GM19395 (cell line): ENCODE measurements around the gene BORCS5.
A peak's percentile ranks its signal among the peaks of the same experiment; 100 is the strongest.
"Not testable (repeated sequence)": the region's sequence is repeated elsewhere in the genome, so short reads cannot be mapped to it uniquely, and the experiment has no call there.

Experiments
- ATAC-seq: cut with Tn5 transposase; IDR thresholded peaks from one replicate; pipeline ENCODE4 v1.9.1; 2021; ENCODE audit warnings: mild to moderate bottlenecking, moderate library complexity; ENCODE audit not compliant: unreplicated experiment

Gene BORCS5

DNA sequence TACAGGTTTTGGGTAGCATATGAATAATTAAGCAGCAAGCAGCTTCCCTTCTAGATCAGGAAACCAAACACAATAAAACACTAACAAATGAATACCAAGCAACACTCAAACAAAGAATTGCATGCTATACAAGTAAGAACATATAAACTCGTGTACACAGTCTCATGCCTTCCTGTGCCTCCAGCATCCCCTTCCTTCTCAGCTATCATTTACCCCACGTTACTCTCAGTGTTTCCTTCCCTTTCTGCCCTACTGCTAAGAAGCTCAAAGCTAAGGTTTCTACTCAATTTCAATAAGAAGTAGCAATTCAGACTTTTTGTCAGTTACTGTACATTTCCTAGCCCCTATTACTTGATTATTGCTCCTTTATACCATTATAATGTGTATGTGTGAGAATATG lies 124.8 kb downstream of the BORCS5 start:
- no peak for ATAC-seq

DNA sequence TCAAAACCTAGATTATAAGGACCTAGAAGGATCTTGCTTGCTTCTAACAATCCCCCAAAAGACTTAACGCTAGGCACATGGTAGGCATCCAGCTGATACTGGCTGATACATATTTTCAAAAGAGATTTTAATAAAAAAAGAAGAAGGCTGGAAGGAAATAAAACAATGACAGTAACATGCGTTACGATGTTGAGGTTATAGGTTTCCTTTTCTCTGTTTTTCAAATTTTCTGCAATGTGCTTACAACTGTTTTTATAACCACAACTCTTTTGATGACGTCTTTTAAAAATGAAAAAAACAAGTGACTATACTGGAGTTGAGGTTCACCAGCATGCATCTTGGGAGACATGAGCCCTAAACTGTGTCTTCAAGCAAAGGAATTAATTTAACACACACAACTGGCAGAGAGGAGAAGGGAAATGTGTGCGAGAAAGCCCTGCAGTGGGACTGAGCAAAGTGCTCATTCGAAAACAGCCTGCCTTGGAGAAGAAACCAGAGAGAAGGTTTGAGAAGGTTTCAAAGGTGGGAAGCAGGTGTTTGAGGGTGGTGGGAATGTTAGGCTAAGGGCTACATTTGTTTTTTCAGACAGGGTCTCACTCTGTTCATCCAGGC lies 125.4 kb downstream of the BORCS5 start:
- no peak for ATAC-seq

DNA sequence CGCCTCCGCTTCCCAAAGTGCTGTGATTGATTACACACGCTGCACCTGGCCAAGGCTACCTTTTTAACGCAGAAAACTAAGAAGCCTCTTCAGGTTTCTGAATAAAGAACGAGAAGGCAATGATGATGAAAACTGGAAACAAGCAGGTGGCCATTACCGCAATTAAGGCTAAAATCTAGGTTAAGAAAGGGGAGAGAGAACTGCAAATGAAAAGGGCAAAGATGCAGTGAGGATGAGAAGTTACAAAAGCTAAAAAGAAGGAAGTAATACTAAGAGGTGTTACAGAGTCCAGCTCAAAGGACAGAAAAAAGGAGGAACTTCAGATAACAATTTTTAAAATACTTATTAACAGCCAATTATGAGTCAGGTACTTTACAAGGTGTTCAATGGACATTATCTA lies 126.1 kb downstream of the BORCS5 start:
- ATAC-seq: peak; percentile 69

DNA sequence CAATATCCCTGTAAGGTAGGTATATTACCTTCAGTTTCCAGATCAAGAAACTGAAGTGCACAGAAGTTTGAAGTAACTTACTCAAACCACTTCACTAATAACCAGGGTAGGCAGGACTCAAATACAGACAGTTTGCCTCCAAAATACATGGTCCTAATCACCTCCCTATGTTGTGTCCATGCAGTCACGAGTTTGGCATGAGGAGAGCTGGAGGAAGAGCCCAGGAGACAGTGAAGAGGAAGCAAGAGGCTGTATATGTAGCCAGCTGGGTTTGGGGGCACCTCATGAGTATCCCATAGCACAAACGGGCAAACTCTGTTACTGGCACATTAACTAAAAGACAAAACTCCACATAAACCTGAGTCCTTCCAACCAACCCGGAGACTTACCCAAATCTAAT lies 126.6 kb downstream of the BORCS5 start:
- peak; percentile 9 for ATAC-seq

DNA sequence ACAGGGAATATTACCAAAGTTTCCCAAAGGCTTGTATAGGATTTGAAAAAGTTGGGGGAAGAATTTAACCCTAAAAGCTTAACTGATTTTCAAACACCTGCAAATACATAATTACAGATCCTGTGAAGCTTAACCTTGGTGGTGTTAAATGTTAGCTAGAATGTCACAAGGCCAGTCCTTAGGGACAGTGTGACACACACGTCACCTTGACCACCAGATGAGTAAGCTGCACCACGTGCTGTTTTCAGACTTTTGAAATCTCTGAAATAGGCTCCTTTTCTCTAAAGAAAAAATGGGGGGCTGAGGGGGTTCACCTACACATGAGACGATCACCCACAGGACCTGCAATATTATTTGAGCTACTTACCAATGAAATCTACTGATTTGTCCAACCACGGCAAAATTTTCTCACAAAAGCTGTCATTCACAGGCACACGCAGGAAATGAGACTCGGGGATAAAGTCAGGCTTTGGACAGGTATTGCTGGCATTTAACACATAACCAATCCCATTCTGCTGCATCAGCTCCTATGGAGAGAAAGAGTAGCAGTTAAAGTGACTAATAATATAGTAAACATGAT lies 129.9 kb downstream of the BORCS5 start:
- peak; percentile 60 for ATAC-seq

DNA sequence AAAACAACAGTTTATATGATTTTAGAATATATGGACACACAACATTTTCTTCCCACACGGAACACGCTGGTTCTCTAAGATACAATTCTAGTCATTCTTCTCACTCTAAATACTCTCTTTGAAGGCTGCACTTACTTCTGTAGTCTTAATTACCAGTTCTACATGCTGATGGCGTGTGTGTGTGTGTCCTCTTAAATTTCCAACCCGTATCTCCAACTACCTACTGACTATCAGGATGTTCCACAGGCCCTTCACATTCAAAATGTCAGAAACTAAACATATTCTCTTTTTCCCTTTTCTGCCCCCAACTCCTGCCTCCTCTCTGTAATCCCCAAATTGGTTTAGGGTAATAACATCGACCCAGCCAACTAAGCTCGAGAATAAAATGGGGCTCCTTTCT lies 130.6 kb downstream of the BORCS5 start:
- ATAC-seq: no peak

- no peak for ATAC-seq
These were observed 131.4 kb downstream of the BORCS5 start for GRCh38 chr12:12488296-12488695.

DNA sequence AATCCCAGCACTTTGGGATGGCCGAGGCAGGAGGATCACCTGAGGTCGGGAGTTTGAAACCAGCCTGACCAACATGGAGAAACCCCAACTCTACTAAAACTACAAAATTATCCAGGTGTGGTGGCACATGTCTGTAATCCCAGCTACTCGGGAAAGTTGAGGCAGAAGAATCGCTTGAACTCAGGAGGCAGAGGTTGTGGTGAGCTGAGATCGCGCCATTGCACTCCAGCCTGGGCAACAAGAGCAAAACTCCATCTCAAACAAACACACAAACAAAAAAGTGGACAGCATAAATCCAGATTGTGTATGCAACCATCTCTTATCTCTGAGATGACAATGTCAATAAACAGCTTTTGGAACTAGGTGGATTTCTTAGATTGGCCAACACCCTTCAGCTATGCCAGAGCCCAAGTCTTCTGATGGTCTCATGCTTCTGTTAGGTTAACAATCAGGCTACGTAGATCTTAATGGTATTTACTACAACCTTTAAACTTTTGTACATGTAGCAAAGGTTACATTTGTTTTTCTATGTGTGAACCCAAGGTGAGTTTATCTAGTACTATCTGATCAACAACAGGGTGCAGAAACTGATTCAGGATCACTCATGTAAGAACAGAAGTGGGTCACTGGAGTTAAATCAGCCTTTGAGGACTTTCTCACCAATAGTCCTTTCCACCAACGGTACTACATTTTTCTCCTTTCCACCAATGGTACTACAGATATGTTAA lies 132.1 kb downstream of the BORCS5 start:
- no peak for ATAC-seq

- no peak for ATAC-seq
These were observed 134.7 kb downstream of the BORCS5 start for GRCh38 chr12:12491606-12492005.

DNA sequence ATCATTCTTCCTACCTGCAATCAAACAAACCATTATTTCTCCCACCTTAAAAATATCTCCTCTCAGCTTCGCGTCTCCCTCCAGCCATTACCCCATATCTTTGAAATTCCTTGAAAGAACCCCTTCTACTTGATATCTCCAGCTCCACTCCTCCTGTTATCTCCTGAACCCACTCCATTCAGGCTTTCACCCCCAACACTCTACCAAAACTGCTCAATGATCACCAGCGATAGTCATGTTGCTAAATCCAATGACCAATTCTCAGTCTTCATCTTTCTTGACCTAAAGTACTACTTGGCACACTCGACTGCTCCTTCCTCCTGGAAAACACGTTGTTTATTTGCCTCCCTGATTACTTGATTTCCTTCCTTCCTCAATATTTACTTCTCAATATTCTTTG lies 135.7 kb downstream of the BORCS5 start:
- ATAC-seq: no peak

DNA sequence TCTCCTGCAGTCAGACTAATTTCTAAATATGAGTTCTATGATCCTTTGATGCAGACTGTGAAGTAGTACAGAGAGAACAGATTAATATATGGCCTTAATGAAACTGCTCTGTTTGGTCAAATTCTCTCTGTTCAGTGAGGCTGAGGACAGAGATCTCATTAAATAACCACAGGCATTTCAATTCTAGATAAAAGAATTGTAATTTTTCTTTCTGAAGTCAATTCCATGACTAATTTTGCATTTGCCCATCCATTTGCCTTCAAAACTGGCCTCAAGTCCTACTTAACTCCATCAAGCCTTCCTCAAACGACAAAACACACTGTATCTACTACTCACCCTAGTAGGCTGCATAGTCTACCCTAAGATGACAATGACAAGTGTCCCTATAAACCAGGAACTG lies 138.7 kb downstream of the BORCS5 start:
- ATAC-seq: no peak

GRCh38 chr12:12498210-12498609 lies 141.3 kb downstream of the BORCS5 start:
- ATAC-seq: no peak

DNA sequence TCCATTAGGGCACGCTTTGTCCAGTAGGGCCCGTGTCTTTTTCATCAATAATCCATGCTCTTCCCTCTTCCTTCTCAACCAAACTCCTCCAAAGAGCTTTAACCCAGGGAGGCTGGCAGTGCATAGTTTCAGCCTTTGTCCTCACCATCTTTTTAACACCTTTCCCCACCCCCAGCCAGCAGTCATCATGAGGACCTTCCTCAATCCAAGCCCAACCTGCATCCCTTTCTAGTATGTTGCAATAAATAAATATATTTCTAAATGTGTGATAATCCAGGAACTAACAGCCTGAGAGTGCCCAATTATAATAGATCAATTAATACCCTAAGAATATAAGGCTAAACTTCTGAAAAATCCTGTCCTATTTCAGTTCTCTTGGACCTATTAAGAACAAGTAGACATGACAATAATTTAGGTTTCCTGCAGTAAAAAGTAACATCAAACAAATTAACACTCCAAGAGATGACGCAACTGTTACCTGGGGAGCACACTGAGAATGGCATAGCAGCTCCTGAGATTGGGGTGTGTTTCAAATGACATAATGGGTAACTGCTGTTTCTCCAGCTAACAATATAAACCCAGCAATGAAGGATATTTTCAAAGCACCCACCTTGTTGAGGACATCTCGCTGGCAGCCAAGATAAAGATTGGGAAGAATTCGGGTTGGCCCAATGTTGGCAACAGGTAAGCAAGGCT lies 143.2 kb downstream of the BORCS5 start:
- no peak for ATAC-seq

- ATAC-seq: no peak
These were observed 144.2 kb downstream of the BORCS5 start for GRCh38 chr12:12501121-12501520.

- ATAC-seq: not testable (repeated sequence)
These were observed 145.4 kb downstream of the BORCS5 start for GRCh38 chr12:12502130-12502814.

- no peak for ATAC-seq
These were observed 145.9 kb downstream of the BORCS5 start for GRCh38 chr12:12502815-12503151.

DNA sequence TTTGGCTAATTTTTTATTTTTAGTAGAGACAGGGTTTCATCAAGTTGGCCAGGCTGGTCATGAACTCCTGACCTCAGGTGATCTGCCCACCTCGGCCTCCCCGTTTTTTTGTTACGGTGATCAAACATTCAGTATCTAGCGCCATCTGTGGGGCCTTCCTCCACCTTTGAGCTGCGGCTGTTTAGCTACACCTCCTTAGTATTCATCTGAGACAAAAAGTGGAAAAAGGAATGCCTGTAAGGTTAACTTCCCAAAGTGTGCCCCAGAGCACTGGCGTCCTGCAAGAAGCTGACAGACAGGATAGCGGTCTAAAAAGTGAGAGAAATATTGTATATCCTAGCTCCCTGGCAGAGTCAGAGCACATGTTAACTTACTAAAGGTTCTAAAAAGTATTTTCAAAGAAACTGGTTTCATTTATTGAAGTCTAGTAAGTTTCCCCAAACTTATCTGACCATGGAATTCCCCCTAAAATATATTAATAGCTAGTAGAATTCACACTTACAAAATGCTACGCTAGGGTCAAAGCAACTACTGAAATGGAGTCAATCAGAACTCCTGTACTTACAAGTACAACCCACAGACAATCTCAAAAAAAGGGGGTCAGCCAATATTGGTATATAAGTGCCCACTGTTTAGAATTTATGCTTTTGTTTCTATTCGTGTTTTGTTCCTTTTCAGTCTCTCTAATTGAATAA lies 146.7 kb downstream of the BORCS5 start:
- no peak for ATAC-seq

DNA sequence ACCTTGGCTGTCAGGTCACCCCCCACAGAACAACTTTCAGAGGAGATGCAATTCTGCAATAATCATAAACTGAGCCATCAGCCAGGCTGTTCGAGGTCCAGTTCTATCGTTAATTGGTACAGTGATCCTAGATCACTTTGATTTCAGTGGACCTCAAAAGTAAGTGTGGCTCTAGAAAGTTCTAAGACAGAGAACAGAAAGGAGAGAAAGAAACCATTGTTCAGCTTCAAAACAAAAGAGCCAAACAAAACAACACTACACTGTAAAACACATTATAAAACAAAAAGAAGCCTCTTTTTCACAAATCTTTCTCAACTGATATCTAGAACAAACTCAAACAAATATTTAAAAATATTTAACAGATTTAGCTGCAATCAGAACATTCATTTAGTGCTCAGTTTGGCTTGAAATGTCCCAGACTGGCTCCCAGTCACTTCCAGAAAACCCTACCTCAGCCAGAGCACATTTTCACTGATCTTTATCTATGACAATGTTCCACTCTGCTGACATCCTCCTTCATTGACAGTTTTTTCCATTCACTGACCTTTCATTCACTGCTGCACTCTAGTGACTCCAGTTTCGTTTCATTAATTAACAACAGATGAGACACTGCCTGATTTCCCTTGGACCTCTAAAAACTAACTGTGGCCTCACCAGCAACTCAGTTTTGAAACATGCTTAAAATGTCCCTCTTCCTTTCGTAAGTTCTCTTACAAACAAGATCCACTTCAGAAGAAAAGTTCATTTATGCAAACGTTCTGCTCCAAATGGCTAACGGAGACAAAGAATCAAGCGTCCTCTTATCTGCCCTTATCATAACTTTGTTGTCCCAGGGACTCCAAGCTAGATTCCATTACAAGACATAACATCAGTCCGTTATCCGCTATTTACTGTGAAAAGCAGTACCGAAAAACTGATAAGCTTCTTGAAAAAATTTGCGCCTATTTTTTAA lies 148.9 kb downstream of the BORCS5 start:
- peak; percentile 89 for ATAC-seq

DNA sequence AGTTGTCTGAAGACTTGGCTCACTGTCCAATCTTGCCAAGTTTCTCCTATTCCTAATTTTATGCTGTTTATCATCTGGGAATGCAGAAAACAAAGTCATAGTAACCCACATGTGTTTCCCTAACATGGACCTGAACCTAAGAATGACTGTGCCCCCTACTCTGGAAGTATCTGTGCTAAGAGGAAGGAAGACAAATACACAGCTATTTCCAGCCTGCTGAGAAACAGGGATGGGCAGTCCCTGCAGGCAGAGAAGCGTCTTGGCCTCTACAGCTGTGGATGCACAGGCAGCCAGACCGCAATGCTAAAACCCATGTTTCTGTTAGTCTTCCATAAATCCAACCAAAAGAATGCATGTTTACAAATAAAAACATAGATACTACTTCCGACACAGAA lies 149.6 kb downstream of the BORCS5 start:
- ATAC-seq: no peak

DNA sequence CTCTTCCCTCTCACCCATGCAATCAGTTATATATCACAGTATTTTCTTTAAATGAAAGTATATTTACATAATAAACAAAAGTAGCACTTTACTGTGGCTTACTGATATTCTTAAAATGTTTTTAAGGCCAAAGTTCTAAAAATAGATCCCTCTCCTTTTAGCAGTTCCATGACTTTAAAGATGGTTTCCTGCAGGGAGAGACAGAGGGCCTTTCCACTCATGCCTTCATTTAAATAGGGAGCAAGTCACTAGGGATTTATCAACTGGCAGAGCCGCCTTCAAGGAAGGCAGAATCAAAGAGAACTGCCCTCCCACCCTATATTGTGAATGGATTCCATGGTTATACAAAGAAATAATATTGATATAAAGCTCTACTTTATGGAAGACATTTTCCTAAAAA lies 150.2 kb downstream of the BORCS5 start:
- no peak for ATAC-seq
